ENCODE measurements around the gene OXER1. TPM values are rescaled to one million over a fixed set of nuclear protein-coding genes. Genes with fewer than 3 reads are reported as not detected.

Gene OXER1
- total and polyA plus RNA-seq, 2 of the 13 experiments (the other 11 are each of a cell fraction or from before 2014, with no cell fraction given): 8.0 to 9.0 TPM

DNA sequence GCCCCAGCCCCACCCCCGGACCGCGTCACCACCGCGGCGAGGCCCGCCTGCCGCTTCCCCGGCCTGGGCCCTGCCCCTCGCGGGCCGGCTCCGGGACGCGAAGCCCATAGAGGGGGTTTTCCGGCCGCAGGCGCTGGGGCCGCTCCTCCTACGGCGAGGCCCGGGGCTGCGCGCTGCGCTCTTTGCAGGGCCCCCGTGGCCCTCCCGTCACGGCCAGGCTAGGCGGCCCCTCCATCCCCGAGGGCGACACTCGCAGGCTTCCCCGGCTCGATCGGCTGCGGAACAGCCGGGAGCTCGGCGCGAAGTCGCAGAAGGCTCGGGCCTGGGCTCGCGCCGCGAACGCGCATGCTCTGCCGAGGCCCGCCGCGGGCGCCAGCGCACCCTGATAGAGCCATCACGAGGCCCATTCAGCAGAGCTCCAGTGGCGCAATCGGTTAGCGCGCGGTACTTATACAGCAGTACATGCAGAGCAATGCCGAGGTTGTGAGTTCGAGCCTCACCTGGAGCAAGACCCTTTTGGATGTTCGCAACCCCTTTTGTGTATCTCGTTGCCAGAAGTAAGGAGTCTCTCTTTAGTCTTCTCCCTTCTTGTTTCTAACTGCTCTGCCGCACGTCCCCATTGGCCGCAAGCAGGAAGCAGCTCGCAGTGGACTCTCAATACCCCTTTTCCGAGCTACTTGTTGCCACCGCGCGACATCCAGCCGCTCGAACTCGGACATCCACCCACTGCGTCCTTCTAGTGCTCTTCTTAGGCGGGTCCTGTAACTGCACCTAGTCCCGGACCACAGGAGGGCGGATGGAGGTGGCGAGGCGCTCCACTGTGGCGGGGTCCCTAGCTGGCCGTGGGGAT lies 46.4 kb upstream of the OXER1 start (continued):
- no peak for TF ChIP-seq GABPA (IDR thresholded peaks at IDR 0.05; ENCODE audit: low read depth, low read length)
- TF ChIP-seq GABPA (CRISPR knock-in tag; IDR thresholded peaks at IDR 0.05; ENCODE audit: low read depth): peak; percentile 41; the same call in 1 of the 2 replicates
- TF ChIP-seq CEBPZ (IDR thresholded peaks at IDR 0.05; ENCODE audit: low read length): no peak
- TF ChIP-seq NFIB (CRISPR knock-in tag; IDR thresholded peaks at IDR 0.05; ENCODE audit: borderline replicate concordance): 0 out of 2 replicates have a peak, but pooled peaks have one; percentile 75
- peak; percentile 92; the same call in 1 of the 2 replicates for TF ChIP-seq ZNF879 (CRISPR knock-in tag; IDR thresholded peaks at IDR 0.05)
- no peak; the same call in 1 of the 2 replicates for TF ChIP-seq ZFP36L2 (CRISPR knock-in tag; IDR thresholded peaks at IDR 0.05)
- TF ChIP-seq, protein P1, sequence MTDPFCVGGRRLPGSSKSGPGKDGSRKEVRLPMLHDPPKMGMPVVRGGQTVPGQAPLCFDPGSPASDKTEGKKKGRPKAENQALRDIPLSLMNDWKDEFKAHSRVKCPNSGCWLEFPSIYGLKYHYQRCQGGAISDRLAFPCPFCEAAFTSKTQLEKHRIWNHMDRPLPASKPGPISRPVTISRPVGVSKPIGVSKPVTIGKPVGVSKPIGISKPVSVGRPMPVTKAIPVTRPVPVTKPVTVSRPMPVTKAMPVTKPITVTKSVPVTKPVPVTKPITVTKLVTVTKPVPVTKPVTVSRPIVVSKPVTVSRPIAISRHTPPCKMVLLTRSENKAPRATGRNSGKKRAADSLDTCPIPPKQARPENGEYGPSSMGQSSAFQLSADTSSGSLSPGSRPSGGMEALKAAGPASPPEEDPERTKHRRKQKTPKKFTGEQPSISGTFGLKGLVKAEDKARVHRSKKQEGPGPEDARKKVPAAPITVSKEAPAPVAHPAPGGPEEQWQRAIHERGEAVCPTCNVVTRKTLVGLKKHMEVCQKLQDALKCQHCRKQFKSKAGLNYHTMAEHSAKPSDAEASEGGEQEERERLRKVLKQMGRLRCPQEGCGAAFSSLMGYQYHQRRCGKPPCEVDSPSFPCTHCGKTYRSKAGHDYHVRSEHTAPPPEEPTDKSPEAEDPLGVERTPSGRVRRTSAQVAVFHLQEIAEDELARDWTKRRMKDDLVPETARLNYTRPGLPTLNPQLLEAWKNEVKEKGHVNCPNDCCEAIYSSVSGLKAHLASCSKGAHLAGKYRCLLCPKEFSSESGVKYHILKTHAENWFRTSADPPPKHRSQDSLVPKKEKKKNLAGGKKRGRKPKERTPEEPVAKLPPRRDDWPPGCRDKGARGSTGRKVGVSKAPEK (CRISPR knock-in tag; IDR thresholded peaks at IDR 0.05; ENCODE audit: borderline replicate concordance): peak; percentile 68; the same call in 1 of the 2 replicates
- peak; percentile 48; the same call in 1 of the 2 replicates for TF ChIP-seq HDAC1 (CRISPR knock-in tag; IDR thresholded peaks at IDR 0.05)
- 0 out of 2 replicates have a peak, but pooled peaks have one; percentile 41 for TF ChIP-seq AFF4 (CRISPR knock-in tag; IDR thresholded peaks at IDR 0.05)
- peak; percentile 30 for TF ChIP-seq ZNF839 (CRISPR knock-in tag; IDR thresholded peaks at IDR 0.05; ENCODE audit: borderline replicate concordance)
- TF ChIP-seq KLF11 (CRISPR knock-in tag; IDR thresholded peaks at IDR 0.05): peak; percentile 97
- TF ChIP-seq TCF12 (IDR thresholded peaks at IDR 0.05): no peak
- peak; percentile 95 for TF ChIP-seq TCF12 (CRISPR knock-in tag; IDR thresholded peaks at IDR 0.05)
- peak; percentile 16 for TF ChIP-seq CCAR2 (optimal IDR thresholded peaks at IDR 0.05; ENCODE audit: low read depth, low read length)
